Measurements from ENCODE around the gene MAST4. TPM values are rescaled to one million over a fixed set of nuclear protein-coding genes. Genes with fewer than 3 reads are reported as not detected.

Gene MAST4
- total RNA-seq (2014; rRNA removed; shearing (Covaris generic); ENCODE audit: low replicate concordance) = 6.0 and 11.8 TPM in 2 replicates

GRCh38 chr5:66595756-66596635, at the start of gene MAST4:
MAST4 (plus strand) TSS chr5:66596393; CDS start chr5:66596656, 263 bp downstream.
- no peaks in the 10 kb centered on the region for H3K36me3 ChIP-seq (ENCODE audit: insufficient read depth, low read length)

GRCh38 chr5:66546541-66546940, 49.7 kb upstream of the MAST4 start:
- no peaks in the 10 kb centered on the region for H3K79me2 ChIP-seq (ENCODE audit: low read length)
- no peaks in the 10 kb centered on the region for H3K36me3 ChIP-seq (ENCODE audit: insufficient read depth, low read length)
- H3K27ac ChIP-seq (ENCODE audit: low read length) = no peak overlapping the region
- no peak overlapping the region for H2AFZ ChIP-seq (ENCODE audit: low read length)
- no peak overlapping the region for H3K9ac ChIP-seq (ENCODE audit: low read length)
- no peak overlapping the region for H3K4me3 ChIP-seq (ENCODE audit: low read length)
- peaks cover 5% of the 10 kb centered on the region for H3K9me3 ChIP-seq (ENCODE audit: low read length)
- no peaks in the 10 kb centered on the region for H3K9me2 ChIP-seq (replicated peaks; ENCODE audit: insufficient read depth, low read length)
- H3K4me2 ChIP-seq (ENCODE audit: low read depth, low read length, poor library complexity, severe bottlenecking) = no peak overlapping the region
- no peaks in the 10 kb centered on the region for H3K27me3 ChIP-seq (ENCODE audit: low read length)
- H3K4me1 ChIP-seq (ENCODE audit: low read length) = peaks cover 18% of the 10 kb centered on the region
- no peak for DNase-seq
- no peaks in the 10 kb centered on the region for H4K20me1 ChIP-seq (ENCODE audit: insufficient read depth, low read depth, low read length)

More at GRCh38 chr5:66595756-66596635, at the start of gene MAST4:
- Histone ChIP-seq H4K20me1 (ENCODE audit: insufficient read depth, low read depth, low read length) (no peaks in the 10 kb centered on the region), H3K9me3 (ENCODE audit: low read length) (no peaks in the 10 kb centered on the region), H3K4me3 (ENCODE audit: low read length) (peak within 1 kb of the TSS; percentile 78), H3K9ac (ENCODE audit: low read length) (peak within 1 kb of the TSS; percentile 62), H3K4me1 (ENCODE audit: low read length) (peaks cover 15% of the 10 kb centered on the region), H3K9me2 (replicated peaks; ENCODE audit: insufficient read depth, low read length) (no peaks in the 10 kb centered on the region), H2AFZ (ENCODE audit: low read length) (peak within 1 kb of the TSS; percentile 90), H3K27ac (ENCODE audit: low read length) (no peak within 1 kb of the TSS), H3K27me3 (ENCODE audit: low read length) (no peaks in the 10 kb centered on the region), H3K79me2 (ENCODE audit: low read length) (no peaks in the 10 kb centered on the region), H3K4me2 (ENCODE audit: low read depth, low read length, poor library complexity, severe bottlenecking) (peak within 1 kb of the TSS; percentile 88)
- DNase-seq = peak; percentile 94

GRCh38 chr5:66551338-66551737, 44.9 kb upstream of the MAST4 start:
- H3K79me2 ChIP-seq (ENCODE audit: low read length) = no peaks in the 10 kb centered on the region
- no peak overlapping the region for H3K9ac ChIP-seq (ENCODE audit: low read length)
- H3K27ac ChIP-seq (ENCODE audit: low read length) = no peak overlapping the region
- no peak for DNase-seq
- H2AFZ ChIP-seq (ENCODE audit: low read length) = no peak overlapping the region
- H3K4me2 ChIP-seq (ENCODE audit: low read depth, low read length, poor library complexity, severe bottlenecking) = no peak overlapping the region
- H3K27me3 ChIP-seq (ENCODE audit: low read length) = no peaks in the 10 kb centered on the region
- H3K9me2 ChIP-seq (replicated peaks; ENCODE audit: insufficient read depth, low read length) = no peaks in the 10 kb centered on the region
- no peaks in the 10 kb centered on the region for H3K36me3 ChIP-seq (ENCODE audit: insufficient read depth, low read length)
- H3K4me1 ChIP-seq (ENCODE audit: low read length) = peaks cover 32% of the 10 kb centered on the region
- H4K20me1 ChIP-seq (ENCODE audit: insufficient read depth, low read depth, low read length) = no peaks in the 10 kb centered on the region
- no peak overlapping the region for H3K4me3 ChIP-seq (ENCODE audit: low read length)
- H3K9me3 ChIP-seq (ENCODE audit: low read length) = peaks cover 11% of the 10 kb centered on the region

- H3K9me3 ChIP-seq (ENCODE audit: low read length) = peaks cover 8% of the 10 kb centered on the region
- H3K9ac ChIP-seq (ENCODE audit: low read length) = no peak overlapping the region
- H3K4me3 ChIP-seq (ENCODE audit: low read length) = no peak overlapping the region
- no peak for DNase-seq
- H2AFZ ChIP-seq (ENCODE audit: low read length) = no peak overlapping the region
- no peaks in the 10 kb centered on the region for H3K27me3 ChIP-seq (ENCODE audit: low read length)
- no peaks in the 10 kb centered on the region for H3K9me2 ChIP-seq (replicated peaks; ENCODE audit: insufficient read depth, low read length)
- peaks cover 32% of the 10 kb centered on the region for H3K4me1 ChIP-seq (ENCODE audit: low read length)
- H3K27ac ChIP-seq (ENCODE audit: low read length) = no peak overlapping the region
- H3K79me2 ChIP-seq (ENCODE audit: low read length) = no peaks in the 10 kb centered on the region
- H4K20me1 ChIP-seq (ENCODE audit: insufficient read depth, low read depth, low read length) = no peaks in the 10 kb centered on the region
- H3K4me2 ChIP-seq (ENCODE audit: low read depth, low read length, poor library complexity, severe bottlenecking) = no peak overlapping the region
- H3K36me3 ChIP-seq (ENCODE audit: insufficient read depth, low read length) = no peaks in the 10 kb centered on the region
Measured at GRCh38 chr5:66551945-66552344, 44.2 kb upstream of the MAST4 start.

GRCh38 chr5:66553368-66553912, 42.8 kb upstream of the MAST4 start:
- H4K20me1 ChIP-seq (ENCODE audit: insufficient read depth, low read depth, low read length) = no peaks in the 10 kb centered on the region
- H3K36me3 ChIP-seq (ENCODE audit: insufficient read depth, low read length) = no peaks in the 10 kb centered on the region
- no peak overlapping the region for H2AFZ ChIP-seq (ENCODE audit: low read length)
- H3K27me3 ChIP-seq (ENCODE audit: low read length) = no peaks in the 10 kb centered on the region
- peak overlapping the region; percentile 14; the same call in 1 of the 2 replicates for H3K9ac ChIP-seq (ENCODE audit: low read length)
- H3K4me3 ChIP-seq (ENCODE audit: low read length) = peak overlapping the region; percentile 32
- H3K27ac ChIP-seq (ENCODE audit: low read length) = peak overlapping the region; percentile 83
- H3K4me1 ChIP-seq (ENCODE audit: low read length) = peaks cover 32% of the 10 kb centered on the region
- H3K4me2 ChIP-seq (ENCODE audit: low read depth, low read length, poor library complexity, severe bottlenecking) = peak overlapping the region; percentile 61
- H3K9me2 ChIP-seq (replicated peaks; ENCODE audit: insufficient read depth, low read length) = no peaks in the 10 kb centered on the region
- no peak for DNase-seq
- peaks cover 8% of the 10 kb centered on the region for H3K9me3 ChIP-seq (ENCODE audit: low read length)
- no peaks in the 10 kb centered on the region for H3K79me2 ChIP-seq (ENCODE audit: low read length)

- Histone ChIP-seq H3K9me3 (ENCODE audit: low read length) (peaks cover 8% of the 10 kb centered on the region), H4K20me1 (ENCODE audit: insufficient read depth, low read depth, low read length) (no peaks in the 10 kb centered on the region), H3K36me3 (ENCODE audit: insufficient read depth, low read length) (no peaks in the 10 kb centered on the region), H2AFZ (ENCODE audit: low read length) (peak overlapping the region; percentile 19; the same call in 1 of the 2 replicates), H3K9ac (ENCODE audit: low read length) (peak overlapping the region; percentile 14; the same call in 1 of the 2 replicates), H3K79me2 (ENCODE audit: low read length) (no peaks in the 10 kb centered on the region), H3K4me1 (ENCODE audit: low read length) (peaks cover 32% of the 10 kb centered on the region), H3K27ac (ENCODE audit: low read length) (peak overlapping the region; percentile 83), H3K4me2 (ENCODE audit: low read depth, low read length, poor library complexity, severe bottlenecking) (peak overlapping the region; percentile 61), H3K27me3 (ENCODE audit: low read length) (no peaks in the 10 kb centered on the region), H3K4me3 (ENCODE audit: low read length) (peak overlapping the region; percentile 32), H3K9me2 (replicated peaks; ENCODE audit: insufficient read depth, low read length) (no peaks in the 10 kb centered on the region)
- DNase-seq = peak; percentile 94
Measured at GRCh38 chr5:66553916-66554575, 42.1 kb upstream of the MAST4 start.

- Histone ChIP-seq H2AFZ (ENCODE audit: low read length) (no peak overlapping the region), H3K27ac (ENCODE audit: low read length) (peak overlapping the region; percentile 83), H3K9me2 (replicated peaks; ENCODE audit: insufficient read depth, low read length) (no peaks in the 10 kb centered on the region), H3K79me2 (ENCODE audit: low read length) (no peaks in the 10 kb centered on the region), H3K4me3 (ENCODE audit: low read length) (peak overlapping the region; percentile 32; the same call in 1 of the 2 replicates), H3K4me1 (ENCODE audit: low read length) (peaks cover 32% of the 10 kb centered on the region), H3K36me3 (ENCODE audit: insufficient read depth, low read length) (no peaks in the 10 kb centered on the region), H3K9me3 (ENCODE audit: low read length) (peaks cover 8% of the 10 kb centered on the region), H3K27me3 (ENCODE audit: low read length) (no peaks in the 10 kb centered on the region), H4K20me1 (ENCODE audit: insufficient read depth, low read depth, low read length) (no peaks in the 10 kb centered on the region), H3K9ac (ENCODE audit: low read length) (no peak overlapping the region), H3K4me2 (ENCODE audit: low read depth, low read length, poor library complexity, severe bottlenecking) (no peak overlapping the region)
- no peak for DNase-seq
Measured at GRCh38 chr5:66554884-66555283, 41.3 kb upstream of the MAST4 start.

GRCh38 chr5:66558560-66558959, 37.6 kb upstream of the MAST4 start:
- Histone ChIP-seq H3K4me2 (ENCODE audit: low read depth, low read length, poor library complexity, severe bottlenecking) (no peak overlapping the region), H3K9me3 (ENCODE audit: low read length) (peaks cover 8% of the 10 kb centered on the region), H3K36me3 (ENCODE audit: insufficient read depth, low read length) (no peaks in the 10 kb centered on the region), H4K20me1 (ENCODE audit: insufficient read depth, low read depth, low read length) (no peaks in the 10 kb centered on the region), H3K9ac (ENCODE audit: low read length) (no peak overlapping the region), H3K27ac (ENCODE audit: low read length) (no peak overlapping the region), H3K9me2 (replicated peaks; ENCODE audit: insufficient read depth, low read length) (no peaks in the 10 kb centered on the region), H3K27me3 (ENCODE audit: low read length) (no peaks in the 10 kb centered on the region), H2AFZ (ENCODE audit: low read length) (no peak overlapping the region), H3K4me1 (ENCODE audit: low read length) (peaks cover 13% of the 10 kb centered on the region), H3K79me2 (ENCODE audit: low read length) (no peaks in the 10 kb centered on the region), H3K4me3 (ENCODE audit: low read length) (no peak overlapping the region)
- DNase-seq = no peak

Data from Karpas-422 (cell line).